H1 (cell line): Measurements from ENCODE around the gene NOXO1.

Experiments used
- BRCA1 ChIP-seq: IDR thresholded peaks from 2 replicates; pipeline ENCODE4 v1.6.1; 2012; ENCODE audit warnings: low read depth, low read length, improper control_type of control experiment
- CTCF ChIP-seq, 3 experiments: IDR thresholded peaks; 1 replicate in 2 of 3; 2 replicates in 1 of 3; pipeline versions ENCODE4 v1.5.1 to v1.6.1; 2011; ENCODE audit warnings: low read length in 3 of 3, mild to moderate bottlenecking in 3 of 3, inconsistent platforms in 2 of 3, low read depth in 1 of 3, moderate library complexity in 1 of 3; ENCODE audit not compliant: insufficient read depth in 1 of 3; ENCODE audit errors: control extremely low read depth in 1 of 3
- E2F6 ChIP-seq: IDR thresholded peaks from 2 replicates; pipeline ENCODE4 v1.6.1; 2012; ENCODE audit warnings: inconsistent platforms
- EGR1 ChIP-seq: IDR thresholded peaks from 2 replicates; pipeline ENCODE4 v1.6.1; 2011; ENCODE audit warnings: low read depth, low read length, borderline replicate concordance
- EZH2 ChIP-seq: fragments of 200-600 bp; sonication (generic); IDR thresholded peaks from 2 replicates; pipeline ENCODE4 v1.7.1; 2012; ENCODE audit warnings: low read depth, mild to moderate bottlenecking, moderate library complexity, low read length, inconsistent platforms; ENCODE audit not compliant: severe bottlenecking
- FOSL1 ChIP-seq: IDR thresholded peaks from 2 replicates; pipeline ENCODE4 v1.6.1; 2011; ENCODE audit warnings: mild to moderate bottlenecking, low read depth, low read length, moderate library complexity; ENCODE audit not compliant: insufficient read depth
- GABPA ChIP-seq: IDR thresholded peaks from 2 replicates; pipeline ENCODE4 v1.6.1; 2011; ENCODE audit warnings: mild to moderate bottlenecking, low read length, moderate library complexity, borderline replicate concordance; ENCODE audit not compliant: insufficient read depth
- HDAC6 ChIP-seq: IDR thresholded peaks from one replicate; pipeline ENCODE4 v1.7.1; 2012; ENCODE audit warnings: low read depth, mild to moderate bottlenecking, inconsistent platforms, low read length, moderate library complexity
- POLR2A ChIP-seq, 2 experiments: IDR thresholded peaks; 1 replicate in 1 of 2; 2 replicates in 1 of 2; pipeline ENCODE4 v1.6.1; 2011; ENCODE audit warnings: low read depth in 2 of 2, low read length in 2 of 2, mild to moderate bottlenecking in 2 of 2; ENCODE audit errors: control extremely low read depth in 1 of 2
- POLR2AphosphoS5 ChIP-seq: IDR thresholded peaks from 2 replicates; pipeline ENCODE4 v1.6.1; 2011; ENCODE audit warnings: low read depth, low read length
- TBP ChIP-seq: IDR thresholded peaks from 2 replicates; pipeline ENCODE4 v1.6.1; 2011; ENCODE audit warnings: low read depth, low read length, improper control_type of control experiment
- YY1 ChIP-seq: IDR thresholded peaks from 2 replicates; pipeline ENCODE4 v1.6.1; 2011; ENCODE audit warnings: low read depth, mild to moderate bottlenecking, low read length
- TF ChIP-seq, protein P1 (sequence below): IDR thresholded peaks from 2 replicates; pipeline ENCODE4 v1.6.1; 2012; ENCODE audit warnings: low read length, inconsistent platforms

DNA sequence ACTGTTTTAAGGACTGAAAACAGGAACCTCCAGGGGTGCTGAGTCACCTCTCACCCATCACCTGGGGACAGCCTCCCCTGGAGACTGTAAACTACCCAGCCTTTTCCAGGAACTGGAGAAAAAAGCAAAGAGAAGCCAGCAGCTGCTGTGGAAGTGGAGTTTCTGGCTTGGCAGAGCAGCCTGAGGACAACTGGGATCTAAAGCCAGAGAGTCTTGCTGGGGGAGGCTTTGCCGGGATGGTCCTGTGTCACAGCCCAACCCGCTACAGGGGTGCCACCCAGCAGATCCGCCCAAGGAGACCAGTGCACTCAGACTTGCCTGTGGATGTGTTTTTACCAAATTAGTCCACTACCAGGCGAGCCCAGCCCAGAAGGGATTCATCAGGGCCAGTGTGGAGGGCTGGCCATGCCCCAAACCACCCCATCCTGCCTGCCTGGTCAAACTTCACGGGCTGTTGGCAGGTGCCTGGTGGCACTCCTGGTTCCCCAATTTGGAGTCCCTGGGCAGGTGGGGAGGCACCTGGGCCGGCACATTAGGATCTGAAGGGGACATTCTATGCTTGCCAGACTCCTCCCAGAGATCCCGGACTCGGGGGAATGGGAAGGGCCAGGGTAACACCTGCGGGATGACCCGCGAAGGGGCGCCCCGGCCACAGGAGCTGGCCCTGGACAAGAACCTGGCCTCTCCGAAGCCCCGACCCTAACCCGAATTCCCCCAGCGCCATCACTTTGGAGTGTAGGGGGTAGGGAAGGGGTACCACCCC lies 39.0 kb downstream of the NOXO1 start:
- TF ChIP-seq BRCA1 (no peak), TBP (no peak), CTCF (IDR thresholded peaks at IDR 0.05; ENCODE audit: control extremely low read depth in 1 of 3, insufficient read depth in 1 of 3, low read depth in 1 of 3, low read length in 3 of 3) (no peak), E2F6 (no peak), YY1 (no peak), FOSL1 (no peak), POLR2A (IDR thresholded peaks at IDR 0.05; ENCODE audit: control extremely low read depth in 1 of 2, low read depth in 2 of 2, low read length in 2 of 2) (no peak; a peak in 1 of 3 replicates), GABPA (no peak), EGR1 (no peak), EZH2 (no peak), HDAC6 (no peak), POLR2AphosphoS5 (no peak)
- TF ChIP-seq, protein P1, sequence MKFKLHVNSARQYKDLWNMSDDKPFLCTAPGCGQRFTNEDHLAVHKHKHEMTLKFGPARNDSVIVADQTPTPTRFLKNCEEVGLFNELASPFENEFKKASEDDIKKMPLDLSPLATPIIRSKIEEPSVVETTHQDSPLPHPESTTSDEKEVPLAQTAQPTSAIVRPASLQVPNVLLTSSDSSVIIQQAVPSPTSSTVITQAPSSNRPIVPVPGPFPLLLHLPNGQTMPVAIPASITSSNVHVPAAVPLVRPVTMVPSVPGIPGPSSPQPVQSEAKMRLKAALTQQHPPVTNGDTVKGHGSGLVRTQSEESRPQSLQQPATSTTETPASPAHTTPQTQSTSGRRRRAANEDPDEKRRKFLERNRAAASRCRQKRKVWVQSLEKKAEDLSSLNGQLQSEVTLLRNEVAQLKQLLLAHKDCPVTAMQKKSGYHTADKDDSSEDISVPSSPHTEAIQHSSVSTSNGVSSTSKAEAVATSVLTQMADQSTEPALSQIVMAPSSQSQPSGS: no peak
